A549 (cell line): ENCODE results near the gene LMTK2. TPM values are rescaled to one million over a fixed set of nuclear protein-coding genes. Genes with fewer than 3 reads are reported as not detected.

ENCODE experiments used
- ATAC-seq, 2 experiments: fragments of 200-7000 bp in 1 of 2; fragments of >200 bp in 1 of 2; cut with Nextera tagmentation in 1 of 2; cut with Tn5 transposase in 1 of 2; 3 replicates each; pipeline versions ENCODE4 v1.8.0 to v1.9.1; 2018 to 2020; ENCODE audit warnings: mild to moderate bottlenecking in 1 of 2, moderate library complexity in 1 of 2
- CTCF ChIA-PET: fragments of 300-600 bp; sonication (Branson Sonifier 250); formaldehyde crosslinking; extraction: SDS; loops from one replicate; lab custom pipeline; 2021; ENCODE audit warnings: antibody characterized with exemption, inconsistent platforms; lab: Yijun Ruan, JAX
- POLR2A ChIA-PET: fragments of 350-600 bp; formaldehyde crosslinking; extraction: SDS; loops from one replicate; lab custom pipeline; 2021; ENCODE audit warnings: antibody characterized with exemption, inconsistent platforms; lab: Yijun Ruan, JAX
- DNase-seq, 2 experiments: peaks; one replicate each; pipeline versions ENCODE4 v3.0.0 to v3.0.0-alpha.2; 2011 to 2016; ENCODE audit warnings: low read depth in 1 of 2, low spot score in 1 of 2
- FAIRE-seq: peaks from 2 replicates; lab custom pipeline; 2011; peaks lifted over from hg19 to GRCh38; lab: Jason Lieb, UNC
- H3K27ac ChIP-seq, 2 experiments: fragments of >200 bp; sonication (Bioruptor Twin); formaldehyde crosslinking; 3 replicates each; pipeline ENCODE4 v1.5.1; 2016 to 2017
- H3K4me1 ChIP-seq: fragments of >200 bp; sonication (Bioruptor Twin); formaldehyde crosslinking; 3 replicates; pipeline ENCODE4 v1.6.1; 2016
- H3K4me2 ChIP-seq: fragments of >200 bp; sonication (Bioruptor Twin); formaldehyde crosslinking; 3 replicates; pipeline ENCODE4 v1.6.1; 2016
- H3K4me3 ChIP-seq: fragments of >200 bp; sonication (Bioruptor Twin); formaldehyde crosslinking; 3 replicates; pipeline ENCODE4 v1.5.1; 2016
- H3K9me3 ChIP-seq: fragments of >200 bp; sonication (Bioruptor Twin); formaldehyde crosslinking; 3 replicates; pipeline ENCODE4 v1.6.1; 2016
- ATOH8 ChIP-seq: fragments of 250-450 bp; sonication (Bioruptor Pico); IDR thresholded peaks from 2 replicates; pipeline ENCODE4 v1.5.0; 2020; ENCODE audit warnings: low read depth, mild to moderate bottlenecking, moderate library complexity
- BHLHE40 ChIP-seq: IDR thresholded peaks from 2 replicates; pipeline ENCODE4 v1.6.1; 2012; ENCODE audit warnings: low read depth, low read length, inconsistent platforms
- ESRRA ChIP-seq: fragments of 150-350 bp; IDR thresholded peaks from 2 replicates; pipeline ENCODE4 v1.6.1; 2014; ENCODE audit warnings: mild to moderate bottlenecking, low read length, borderline replicate concordance
- FOSB ChIP-seq: fragments of 250-450 bp; sonication (Bioruptor Pico); IDR thresholded peaks from 2 replicates; pipeline ENCODE4 v1.5.0; 2020; ENCODE audit warnings: mild to moderate bottlenecking, moderate library complexity
- FOSL2 ChIP-seq, 2 experiments: fragments of 450-650 bp in 1 of 2; fragments of >200 bp in 1 of 2; sonication (Bioruptor Twin) in 1 of 2; formaldehyde crosslinking; IDR thresholded peaks; 2 replicates each; pipeline versions ENCODE4 v1.5.0 to v1.6.1; 2016 to 2020; ENCODE audit warnings: mild to moderate bottlenecking in 1 of 2, moderate library complexity in 1 of 2
- GATA3 ChIP-seq: IDR thresholded peaks from 2 replicates; pipeline ENCODE4 v1.6.1; 2012; ENCODE audit warnings: borderline replicate concordance
- HOXA7 ChIP-seq: fragments of 250-450 bp; sonication (Bioruptor Pico); IDR thresholded peaks from 2 replicates; pipeline ENCODE4 v1.5.0; 2020; ENCODE audit warnings: mild to moderate bottlenecking, moderate library complexity
- KDM5A ChIP-seq: fragments of 200-600 bp; sonication (generic); IDR thresholded peaks from 2 replicates; pipeline ENCODE4 v1.6.1; 2016; ENCODE audit warnings: antibody characterized with exemption, mild to moderate bottlenecking
- MAX ChIP-seq: IDR thresholded peaks from 2 replicates; pipeline ENCODE4 v1.6.1; 2012
- RAD21 ChIP-seq, 2 experiments: fragments of >200 bp in 1 of 2; sonication (Bioruptor Twin) in 1 of 2; formaldehyde crosslinking in 1 of 2; IDR thresholded peaks in 1 of 2; conservative IDR thresholded peaks in 1 of 2; 2 replicates in 1 of 2; 3 replicates in 1 of 2; pipeline ENCODE4 v1.6.1; 2012 to 2018; ENCODE audit warnings: inconsistent platforms in 1 of 2
- RARB ChIP-seq: fragments of 250-450 bp; sonication (Bioruptor Pico); IDR thresholded peaks from 2 replicates; pipeline ENCODE4 v1.8.0; 2021; ENCODE audit warnings: mild to moderate bottlenecking, moderate library complexity
- RCOR1 ChIP-seq: fragments of 150-350 bp; IDR thresholded peaks from 2 replicates; pipeline ENCODE4 v1.6.1; 2014; ENCODE audit warnings: antibody characterized with exemption, low read length, low read depth
- RFX5 ChIP-seq: fragments of 450-650 bp; IDR thresholded peaks from 2 replicates; pipeline ENCODE4 v1.7.1; 2014; ENCODE audit warnings: antibody characterized with exemption, mild to moderate bottlenecking, moderate library complexity
- SMC3 ChIP-seq: fragments of >200 bp; sonication (Bioruptor Twin); formaldehyde crosslinking; IDR thresholded peaks from 3 replicates; pipeline ENCODE4 v1.6.1; 2018; ENCODE audit warnings: inconsistent platforms
- TFCP2L1 ChIP-seq: fragments of 250-450 bp; sonication (Bioruptor Pico); IDR thresholded peaks from 2 replicates; pipeline ENCODE4 v1.5.0; 2021; ENCODE audit warnings: mild to moderate bottlenecking
- USF2 ChIP-seq: fragments of 450-650 bp; IDR thresholded peaks from 2 replicates; pipeline ENCODE4 v1.6.1; 2014; ENCODE audit warnings: antibody characterized with exemption
- ZC3H11A ChIP-seq: fragments of 450-650 bp; IDR thresholded peaks from 2 replicates; pipeline ENCODE4 v1.6.1; 2014; ENCODE audit warnings: antibody characterized with exemption, mild to moderate bottlenecking
- ZFP36 ChIP-seq: fragments of 450-650 bp; IDR thresholded peaks from 2 replicates; pipeline ENCODE4 v1.6.1; 2014; ENCODE audit warnings: borderline replicate concordance; ENCODE audit not compliant: partially characterized antibody
- WGBS: methylation state at CpG from one replicate; pipeline ENCODE4 v1.1.6; 2017; ENCODE audit errors: missing lambda C conversion rate; 5-methylcytosine and 5-hydroxymethylcytosine counted together
- polyA plus RNA-seq, 4 experiments: library from polyadenylated mRNA; depleted of rRNA in 3 of 4; stranded (reverse); fragments of >200 nt; fragmentation: RNase III in 1 of 4; extraction: RNeasy Plus Mini Kit Qiagen cat#74134 plus additional on column Dnase treatment in 1 of 4; gene quantifications; 2 replicates in 3 of 4; 3 replicates in 1 of 4; pipeline ENCODE4 v1.2.3, GENCODE V29; 2011 to 2017
- TF ChIP-seq, protein P1 (sequence below): fragments of >200 bp; sonication (Bioruptor Twin); formaldehyde crosslinking; IDR thresholded peaks from 3 replicates; pipeline ENCODE4 v1.5.1; 2016

The LMTK2 gene
- polyA plus RNA-seq, 2 of the 4 experiments (the other 2 are of a cell fraction) = 7.9 to 13.0 TPM

DNA sequence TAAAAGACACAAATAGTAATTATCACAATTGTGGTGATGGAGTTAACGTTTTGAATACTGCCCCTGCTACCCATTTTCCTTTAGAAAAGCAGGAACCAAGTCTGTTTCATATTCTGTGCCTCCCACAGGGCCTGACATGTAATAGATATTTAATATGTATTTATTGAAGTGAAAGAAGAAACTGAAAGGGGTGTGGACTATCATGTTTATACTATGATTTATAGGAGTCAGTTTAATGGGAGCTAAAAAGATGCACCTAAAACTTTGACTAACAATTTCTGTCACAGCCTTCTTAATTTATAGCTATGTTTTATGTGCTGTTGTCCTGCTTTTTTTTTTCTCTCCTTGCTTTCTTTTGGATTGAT is 80.5 kb downstream of the LMTK2 start (continued):
- TF ChIP-seq MAX (no peak), BHLHE40 (no peak), ZFP36 (no peak)
- TF ChIP-seq, all 56 proteins: peak for 0

DNA sequence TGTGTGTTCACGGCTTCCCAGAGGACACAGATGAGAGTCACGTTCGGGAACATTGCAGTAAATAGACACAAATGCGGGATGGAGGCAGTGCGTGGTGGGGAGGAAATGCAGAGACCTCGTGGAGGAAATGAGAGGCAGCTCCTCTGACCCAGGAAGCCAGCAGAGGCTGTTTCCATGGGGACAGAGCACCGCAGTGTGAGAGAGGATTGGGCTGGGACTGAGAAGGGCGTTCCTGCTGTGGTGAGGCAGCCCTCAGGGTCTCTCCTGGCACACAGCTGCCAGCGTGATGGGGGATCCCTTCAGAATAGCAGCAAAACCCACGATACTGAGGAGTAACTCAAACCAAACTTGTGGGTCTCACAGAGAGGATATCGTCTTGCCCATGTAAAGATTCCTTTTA is 82.9 kb downstream of the LMTK2 start:
- Histone ChIP-seq H3K4me3 (no peak overlapping the region), H3K9me3 (no peaks in the 10 kb centered on the region), H3K27ac (no peak overlapping the region), H3K4me2 (no peak overlapping the region), H3K4me1 (no peaks in the 10 kb centered on the region)
- no peak for ATAC-seq
- FAIRE-seq = no peak
- no peak for TF ChIP-seq TFCP2L1
- TF ChIP-seq KDM5A = no peak
- no peak for TF ChIP-seq SMC3
- TF ChIP-seq ATOH8 (CRISPR knock-in tag) = no peak
- no peak for TF ChIP-seq GATA3
- CTCF ChIA-PET = no interaction called here
- WGBS = 94% methylated on average over 11 of the region's 11 CpGs
- DNase-seq = no peak
- POLR2A ChIA-PET = no interaction called here

GRCh38 chr7:98191668-98192431 is 85.2 kb downstream of the LMTK2 start:
- Histone ChIP-seq H3K4me1 (no peaks in the 10 kb centered on the region), H3K4me2 (no peak overlapping the region), H3K9me3 (no peaks in the 10 kb centered on the region), H3K27ac (no peak overlapping the region), H3K4me3 (no peak overlapping the region)
- FAIRE-seq = no peak
- DNase-seq = no peak
- ChIA-PET POLR2A (no interaction called here), CTCF (interaction anchor here (1.3 kb wide), 1 partner anchor 23 kb away, joined by 7 read pairs; no protein-coding TSS in a partner anchor)
- ATAC-seq = no peak
- 93% methylated on average over 32 of the region's 32 CpGs for WGBS
- TF ChIP-seq FOSB (no peak), ZC3H11A (no peak), RAD21 (conservative IDR thresholded peaks at IDR 0.05 in 1 of 2, IDR thresholded peaks at IDR 0.05 in 1 of 2) (no peak), RCOR1 (no peak), USF2 (no peak), ESRRA (no peak), ZFP36 (no peak), FOSL2 (IDR thresholded peaks at IDR 0.05) (no peak), FOSL2 (CRISPR knock-in tag; IDR thresholded peaks at IDR 0.05) (no peak), TFCP2L1 (no peak), RFX5 (no peak), HOXA7 (CRISPR knock-in tag) (no peak), RARB (CRISPR knock-in tag) (no peak)
- TF ChIP-seq, protein P1, sequence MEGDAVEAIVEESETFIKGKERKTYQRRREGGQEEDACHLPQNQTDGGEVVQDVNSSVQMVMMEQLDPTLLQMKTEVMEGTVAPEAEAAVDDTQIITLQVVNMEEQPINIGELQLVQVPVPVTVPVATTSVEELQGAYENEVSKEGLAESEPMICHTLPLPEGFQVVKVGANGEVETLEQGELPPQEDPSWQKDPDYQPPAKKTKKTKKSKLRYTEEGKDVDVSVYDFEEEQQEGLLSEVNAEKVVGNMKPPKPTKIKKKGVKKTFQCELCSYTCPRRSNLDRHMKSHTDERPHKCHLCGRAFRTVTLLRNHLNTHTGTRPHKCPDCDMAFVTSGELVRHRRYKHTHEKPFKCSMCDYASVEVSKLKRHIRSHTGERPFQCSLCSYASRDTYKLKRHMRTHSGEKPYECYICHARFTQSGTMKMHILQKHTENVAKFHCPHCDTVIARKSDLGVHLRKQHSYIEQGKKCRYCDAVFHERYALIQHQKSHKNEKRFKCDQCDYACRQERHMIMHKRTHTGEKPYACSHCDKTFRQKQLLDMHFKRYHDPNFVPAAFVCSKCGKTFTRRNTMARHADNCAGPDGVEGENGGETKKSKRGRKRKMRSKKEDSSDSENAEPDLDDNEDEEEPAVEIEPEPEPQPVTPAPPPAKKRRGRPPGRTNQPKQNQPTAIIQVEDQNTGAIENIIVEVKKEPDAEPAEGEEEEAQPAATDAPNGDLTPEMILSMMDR = no peak
